Ovary (tissue), 9 donors: Measurements from ENCODE around the gene TSACC. TPM values are rescaled to one million over a fixed set of nuclear protein-coding genes. Genes with fewer than 3 reads are reported as not detected.

Source experiments
- DNase-seq, 5 donors: peaks; one replicate each; pipeline ENCODE4 v3.0.0-alpha.2; 2019 to 2020
- H3K27ac ChIP-seq, 2 donors: fragments of 200-600 bp; one replicate each; pipeline versions ENCODE4 v1.5.1 to v1.8.0; 2019 to 2022
- H3K27me3 ChIP-seq: fragments of 200-600 bp; one replicate; pipeline ENCODE4 v1.8.0; 2022
- H3K36me3 ChIP-seq: fragments of 200-600 bp; sonication (generic); one replicate; pipeline ENCODE4 v1.5.1; 2019
- H3K4me1 ChIP-seq: one replicate; pipeline ENCODE4 v1.8.1; 2013; ENCODE audit warnings: mild to moderate bottlenecking, moderate library complexity; ENCODE audit not compliant: insufficient read depth
- H3K4me3 ChIP-seq: fragments of 200-600 bp; sonication (generic); one replicate; pipeline ENCODE4 v1.5.1; 2017
- H3K9me3 ChIP-seq, 2 donors: fragments of 200-600 bp in 1 of 2; sonication (generic) in 1 of 2; one replicate each; pipeline versions ENCODE4 v1.5.1 to v1.8.1; 2013 to 2019; ENCODE audit warnings: mild to moderate bottlenecking in 1 of 2, moderate library complexity in 1 of 2
- CTCF ChIP-seq, 3 donors: fragments of 450-650 bp in 2 of 3; fragments of 200-600 bp in 1 of 3; IDR thresholded peaks; one replicate each; pipeline versions ENCODE4 v1.5.1 to v1.8.0; 2016 to 2022; ENCODE audit warnings: antibody characterized with exemption in 3 of 3, mild to moderate bottlenecking in 1 of 3
- EP300 ChIP-seq: sonication (generic); formaldehyde crosslinking; IDR thresholded peaks from one replicate; pipeline ENCODE4 v1.6.1; 2017; ENCODE audit warnings: antibody characterized with exemption
- POLR2A ChIP-seq: fragments of 450-650 bp; IDR thresholded peaks from one replicate; pipeline ENCODE4 v1.6.1; 2017; ENCODE audit warnings: antibody characterized with exemption, mild to moderate bottlenecking, moderate library complexity
- WGBS, 3 donors: extraction: QIAGEN DNeasy Blood & Tissue Kit in 1 of 3; methylation state at CpG; one replicate each; pipeline versions ENCODE4 v1.1.5 to v1.1.7; 2013 to 2017; 5-methylcytosine and 5-hydroxymethylcytosine counted together
- intact Hi-C, 4 donors: fragments of 100-400 bp; cut with DNase I; formaldehyde crosslinking; loops; one replicate each; pipeline versions ENCODE4 v1.11.0 to v1.15.1; 2022 to 2023
- polyA plus RNA-seq, 2 donors: library from polyadenylated mRNA; stranded (reverse); fragments of 200-250 nt in 1 of 2; fragments of 350-450 nt in 1 of 2; fragmentation: Illumina TruSeq in 1 of 2; extraction: RNeasy Lipid Tissue Mini Kit (QIAGEN cat#74804) in 1 of 2; gene quantifications; one replicate each; pipeline ENCODE4 v1.2.3, GENCODE V29; 2013 to 2014
- total RNA-seq, 7 donors: library from RNA; depleted of rRNA in 2 of 7; stranded (reverse); fragments of >200 nt in 2 of 7; fragmentation: NEBNext Ultra II Directional in 3 of 7; extraction: Animal tissue kit (Norgen Biotek cat#: 25700) in 3 of 7; gene quantifications; one replicate each; pipeline versions ENCODE4 v1.1.0 to v1.2.4, GENCODE V29; 2016 to 2023
- donor health status: DM: no; HTN: no; CAD: no; lungs with moderate emphysema.
- donor health status: DM: no; HTN: no; CAD: no.
- donor health status: Bipolar disorder and iron deficiency.
- donor health status: DM: yes; HTN: yes; CAD: no.
- donor health status: DM: no; HTN: no; CAD: no.
- donor health status: DM: yes; HTN: yes; CAD: no.

Gene TSACC
- total and polyA plus RNA-seq, 9 donors = 1.00 TPM; not detected in 8

GRCh38 chr1:156394082-156394481 is 55.8 kb downstream of the TSACC start:
- no peak for DNase-seq
- no peaks in the 10 kb centered on the region for H3K27me3 ChIP-seq
- H3K9me3 ChIP-seq = no peaks in the 10 kb centered on the region
- no peaks in the 10 kb centered on the region for H3K4me1 ChIP-seq
- no peak overlapping the region for H3K27ac ChIP-seq
- intact Hi-C loops = loop anchor here in 1 of 4 donors (5.0 kb wide), 1 partner anchor 38 kb away; no protein-coding TSS in a partner anchor
- H3K4me3 ChIP-seq = no peak overlapping the region
- no peak for TF ChIP-seq EP300
- no peak for TF ChIP-seq POLR2A
- TF ChIP-seq CTCF (IDR thresholded peaks at IDR 0.05) = no peak
- WGBS, 3 donors = 80 to 83% (median 80%) methylated on average over 9 of the region's 9 CpGs
- H3K36me3 ChIP-seq = no peaks in the 10 kb centered on the region

- no peaks in the 10 kb centered on the region for H3K36me3 ChIP-seq
- H3K4me3 ChIP-seq = no peak overlapping the region
- intact Hi-C loops = loop anchor here in 1 of 4 donors (5.0 kb wide), 1 partner anchor 37 kb away; no protein-coding TSS in a partner anchor
- TF ChIP-seq POLR2A (no peak), EP300 (no peak), CTCF (IDR thresholded peaks at IDR 0.05) (no peak)
- H3K9me3 ChIP-seq = no peaks in the 10 kb centered on the region
- no peaks in the 10 kb centered on the region for H3K27me3 ChIP-seq
- WGBS, 3 donors = 77 to 85% (median 77%) methylated on average over 16 of the region's 16 CpGs
- DNase-seq = no peak
- H3K27ac ChIP-seq = no peak overlapping the region
- no peaks in the 10 kb centered on the region for H3K4me1 ChIP-seq
These were observed 56.6 kb downstream of the TSACC start for GRCh38 chr1:156394835-156395461.

Other genes with a start within 250 kb of the TSACC start
- 100 to 1,000 TPM; 197 to 609 (median 377) TPM for gene LMNA, start 223.8 kb upstream of the TSACC start, total RNA-seq
- gene LMNA, start 223.8 kb upstream of the TSACC start, polyA plus RNA-seq = 100 to 1,000 TPM in 1 of 2 donors, 10 to 100 TPM in 1; 50.1 to 157 TPM
- gene SEMA4A, start 184.9 kb upstream of the TSACC start, total RNA-seq = 1 to 10 TPM; 2.7 to 9.0 (median 5.5) TPM
- 1 to 10 TPM; 2.1 to 2.8 TPM for gene SEMA4A, start 184.9 kb upstream of the TSACC start, polyA plus RNA-seq
- gene SLC25A44, start 144.4 kb upstream of the TSACC start, total RNA-seq = 10 to 100 TPM in 6 of 7 donors, 1 to 10 TPM in 1; 6.8 to 20.9 (median 16.8) TPM
- 10 to 100 TPM in 1 of 2 donors, 1 to 10 TPM in 1; 7.3 to 21.0 TPM for gene SLC25A44, start 144.4 kb upstream of the TSACC start, polyA plus RNA-seq
- gene PMF1, start 125.5 kb upstream of the TSACC start, total RNA-seq = 10 to 100 TPM; 36.6 to 84.2 (median 53.0) TPM
- 10 to 100 TPM; 35.0 to 70.6 TPM for gene PMF1, start 125.5 kb upstream of the TSACC start, polyA plus RNA-seq
- 1 to 10 TPM; 1.4 to 4.6 (median 2.0) TPM for gene BGLAP, start 96.3 kb upstream of the TSACC start, total RNA-seq
- gene BGLAP, start 96.3 kb upstream of the TSACC start, polyA plus RNA-seq = 1 to 10 TPM in 1 of 2 donors, not detected in 1; 1.4 TPM
- gene PAQR6, start 90.5 kb upstream of the TSACC start, total RNA-seq = 1 to 10 TPM in 4 of 7 donors, under 1 TPM in 3; 0.25 to 1.8 (median 1.3) TPM
- gene PAQR6, start 90.5 kb upstream of the TSACC start, polyA plus RNA-seq = under 1 TPM; 0.67 to 0.72 TPM
- 10 to 100 TPM; 31.5 to 54.6 (median 44.6) TPM for gene SMG5, start 55.7 kb upstream of the TSACC start, total RNA-seq
- gene SMG5, start 55.7 kb upstream of the TSACC start, polyA plus RNA-seq = 10 to 100 TPM; 30.1 to 31.1 TPM
- 1 to 10 TPM in 6 of 7 donors, under 1 TPM in 1; 0.80 to 3.3 (median 2.2) TPM for gene TMEM79, start 54.2 kb upstream of the TSACC start, total RNA-seq
- 1 to 10 TPM; 1.2 to 2.1 TPM for gene TMEM79, start 54.2 kb upstream of the TSACC start, polyA plus RNA-seq
- gene GLMP, start 42.8 kb upstream of the TSACC start, total RNA-seq = 10 to 100 TPM; 20.2 to 47.9 (median 32.3) TPM
- gene GLMP, start 42.8 kb upstream of the TSACC start, polyA plus RNA-seq = 10 to 100 TPM; 33.0 to 42.0 TPM
- under 1 TPM in 4 of 7 donors, not detected in 3; 0.33 to 0.56 (median 0.40) TPM for gene VHLL, start 39.2 kb upstream of the TSACC start, total RNA-seq
- not detected for gene VHLL, start 39.2 kb upstream of the TSACC start, polyA plus RNA-seq
- 100 to 1,000 TPM; 157 to 228 (median 175) TPM for gene CCT3, start 234 bp upstream of the TSACC start, total RNA-seq
- gene CCT3, start 234 bp upstream of the TSACC start, polyA plus RNA-seq = 100 to 1,000 TPM; 119 to 230 TPM
- 10 to 100 TPM in 4 of 7 donors, 1 to 10 TPM in 3; 2.3 to 27.4 (median 13.6) TPM for gene RHBG, start 30.7 kb downstream of the TSACC start, total RNA-seq
- 10 to 100 TPM in 1 of 2 donors, 1 to 10 TPM in 1; 2.5 to 19.5 TPM for gene RHBG, start 30.7 kb downstream of the TSACC start, polyA plus RNA-seq
- gene MEF2D, start 162.2 kb downstream of the TSACC start, total RNA-seq = 10 to 100 TPM; 30.0 to 96.6 (median 64.0) TPM
- gene MEF2D, start 162.2 kb downstream of the TSACC start, polyA plus RNA-seq = 10 to 100 TPM; 33.0 to 40.1 TPM
- gene IQGAP3, start 234.0 kb downstream of the TSACC start, total RNA-seq = 1 to 10 TPM in 1 of 7 donors, under 1 TPM in 5, not detected in 1; 0.05 to 1.2 (median 0.30) TPM
- under 1 TPM; 0.18 to 0.60 TPM for gene IQGAP3, start 234.0 kb downstream of the TSACC start, polyA plus RNA-seq
- gene TTC24, start 241.2 kb downstream of the TSACC start, total RNA-seq = under 1 TPM in 1 of 7 donors, not detected in 6; 0.15 TPM
- gene TTC24, start 241.2 kb downstream of the TSACC start, polyA plus RNA-seq = under 1 TPM in 1 of 2 donors, not detected in 1; 0.12 TPM